KBM-7 (cell line): ENCODE measurements around the gene MIER2.
"Not testable (repeated sequence)": the region's sequence is repeated elsewhere in the genome, so short reads cannot be mapped to it uniquely, and the experiment has no call there.

Experiments used
- DNase-seq: peaks from one replicate; pipeline ENCODE4 v3.0.0-alpha.2; 2015
- in situ Hi-C: fragments of 300-500 bp; cut with MboI; formaldehyde crosslinking; loops from 2 replicates; pipeline ENCODE4 v1.14.3; 2020; ENCODE audit warnings: low sequenced_read_pairs, low pct_unique_long_range_greater_than_20kb, mixed read lengths

The MIER2 gene, protein sequence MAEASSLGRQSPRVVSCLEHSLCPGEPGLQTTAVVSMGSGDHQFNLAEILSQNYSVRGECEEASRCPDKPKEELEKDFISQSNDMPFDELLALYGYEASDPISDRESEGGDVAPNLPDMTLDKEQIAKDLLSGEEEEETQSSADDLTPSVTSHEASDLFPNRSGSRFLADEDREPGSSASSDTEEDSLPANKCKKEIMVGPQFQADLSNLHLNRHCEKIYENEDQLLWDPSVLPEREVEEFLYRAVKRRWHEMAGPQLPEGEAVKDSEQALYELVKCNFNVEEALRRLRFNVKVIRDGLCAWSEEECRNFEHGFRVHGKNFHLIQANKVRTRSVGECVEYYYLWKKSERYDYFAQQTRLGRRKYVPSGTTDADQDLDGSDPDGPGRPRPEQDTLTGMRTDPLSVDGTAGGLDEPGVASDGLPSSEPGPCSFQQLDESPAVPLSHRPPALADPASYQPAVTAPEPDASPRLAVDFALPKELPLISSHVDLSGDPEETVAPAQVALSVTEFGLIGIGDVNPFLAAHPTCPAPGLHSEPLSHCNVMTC

DNA sequence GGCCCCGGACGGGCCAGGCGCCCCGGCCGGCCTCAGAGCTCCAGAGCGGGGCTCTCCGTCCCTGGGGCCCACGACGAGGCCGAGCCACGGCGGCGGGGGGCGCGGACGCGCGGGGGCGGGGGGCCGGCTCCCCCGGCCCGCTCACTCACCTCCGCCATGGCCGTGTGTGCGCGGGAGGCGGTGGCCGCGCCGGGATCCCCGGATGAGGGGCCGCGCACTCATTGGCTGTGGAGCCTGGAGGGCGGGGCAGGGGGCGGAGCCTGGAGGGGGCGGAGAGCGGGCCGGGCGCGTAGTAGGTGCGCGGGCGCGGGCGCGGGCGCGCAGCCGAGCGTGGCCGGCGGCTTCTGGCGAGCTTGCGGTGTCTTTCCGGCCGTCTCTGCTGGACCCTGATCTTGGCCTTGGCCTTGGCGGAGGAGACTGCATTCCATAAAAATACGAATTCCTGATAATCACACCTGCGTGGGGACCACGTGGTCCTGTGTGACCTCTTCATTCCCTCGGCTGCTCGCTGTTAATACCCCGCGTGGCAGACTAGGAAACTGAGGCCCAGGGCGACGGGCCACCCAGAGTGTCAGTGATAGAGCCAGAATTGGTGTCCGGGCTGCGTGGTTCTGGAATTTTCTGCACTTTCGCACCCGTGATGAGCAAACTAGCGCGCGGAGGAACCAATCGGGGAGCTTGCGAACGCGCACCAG, at the start of gene MIER2:
MIER2 (minus strand) TSS at position 172 of the 695 bp plus-strand sequence; CDS start at position 158, 14 bp downstream.
- in situ Hi-C loops: no loop called here
- peak; percentile 45 for DNase-seq

DNA sequence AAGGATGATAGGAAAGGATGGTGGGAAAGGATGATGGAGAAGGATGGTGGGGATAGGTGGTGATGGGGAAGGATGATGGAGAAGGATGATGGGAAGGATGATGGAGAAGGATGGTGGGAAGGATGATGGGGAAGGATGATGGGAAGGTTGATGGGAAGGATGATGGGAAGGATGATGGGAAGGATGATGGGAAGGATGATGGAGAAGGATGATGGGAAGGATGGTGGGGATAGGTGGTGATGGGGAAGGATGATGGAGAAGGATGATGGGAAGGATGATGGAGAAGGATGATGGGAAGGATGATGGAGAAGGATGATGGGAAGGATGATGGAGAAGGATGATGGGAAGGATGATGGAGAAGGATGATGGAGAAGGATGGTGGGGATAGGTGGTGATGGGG, 49.0 kb upstream of the MIER2 start:
- in situ Hi-C loops, DNase-seq: not testable (repeated sequence)

DNA sequence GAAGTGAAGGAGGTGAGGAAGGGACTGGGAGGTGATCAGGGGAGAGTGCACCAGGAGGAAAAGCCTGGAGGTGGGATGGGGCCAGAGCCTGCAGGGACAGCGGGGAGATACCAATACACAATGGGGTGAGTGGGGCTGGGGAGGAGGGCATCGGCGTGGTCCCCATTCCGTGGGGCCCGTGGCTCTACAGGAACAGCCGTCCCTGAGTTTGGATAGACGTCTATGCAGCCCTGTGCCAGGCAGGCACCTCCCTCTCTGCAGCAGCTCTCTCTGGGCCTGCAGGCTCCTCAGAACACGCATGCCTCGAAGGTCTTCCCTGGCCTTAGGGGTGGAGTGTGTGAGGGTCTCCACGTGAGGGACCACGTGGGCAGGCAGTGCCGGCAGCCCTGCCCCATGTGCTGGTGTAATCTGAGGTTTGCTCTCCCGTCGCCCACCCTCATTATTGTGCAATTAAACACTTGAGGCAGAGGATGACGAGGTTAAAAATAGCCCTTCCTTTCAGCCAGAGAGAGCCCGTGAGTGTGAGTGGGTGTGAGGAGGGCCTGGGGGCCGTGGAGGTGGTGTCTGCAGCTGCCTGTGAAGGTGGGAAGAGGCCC, 47.9 kb upstream of the MIER2 start:
- in situ Hi-C loops: no loop called here
- no peak for DNase-seq

DNA sequence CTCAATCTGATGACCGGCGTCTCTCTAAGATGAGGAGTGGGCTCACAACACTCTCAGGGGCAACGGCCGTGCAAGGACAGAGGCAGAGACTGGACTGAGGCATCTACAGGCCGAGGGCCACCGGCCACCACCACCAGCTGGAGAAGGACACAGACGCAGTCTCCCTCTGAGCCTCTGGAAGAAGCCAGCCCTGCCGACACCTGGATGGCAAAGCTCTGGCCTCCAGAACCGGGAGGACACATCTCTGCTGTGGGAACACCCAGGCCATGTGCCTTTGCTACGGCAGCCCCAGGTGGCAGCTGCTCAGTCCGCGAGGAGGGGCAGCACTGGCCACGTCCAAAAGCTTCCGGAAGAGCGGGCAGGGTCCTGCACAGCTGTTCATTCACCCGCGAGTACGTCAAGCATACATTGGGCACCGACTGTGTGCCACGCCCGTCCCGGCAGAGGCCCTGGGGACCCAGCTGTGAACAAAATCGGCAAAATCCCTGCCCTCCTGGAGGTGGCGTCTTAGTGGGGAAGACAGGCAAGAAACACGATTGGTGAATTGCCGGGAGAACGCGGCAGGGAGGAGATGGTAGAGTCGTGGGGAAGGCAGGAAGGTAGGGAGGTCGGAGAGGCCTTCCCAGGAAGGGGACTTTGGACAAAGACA, 47.3 kb upstream of the MIER2 start:
- DNase-seq: no peak
- in situ Hi-C loops: no loop called here

DNA sequence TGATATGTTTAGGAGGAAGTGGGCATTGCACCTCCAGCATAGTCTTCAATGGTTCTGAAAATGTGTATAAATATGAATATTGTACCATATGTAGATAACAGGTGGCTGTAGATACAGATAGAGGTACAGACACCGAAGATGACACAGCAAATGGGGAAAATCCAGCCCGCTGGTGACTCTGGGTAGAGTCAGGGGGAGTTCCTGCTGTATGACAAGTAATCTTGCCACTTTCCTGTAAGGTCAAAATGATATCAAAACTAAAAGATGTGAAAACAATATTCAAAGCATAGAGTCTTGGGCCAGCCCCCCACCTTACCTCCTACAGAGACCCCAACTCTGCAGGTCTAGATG, 46.6 kb upstream of the MIER2 start:
- in situ Hi-C loops: no loop called here
- no peak for DNase-seq

DNA sequence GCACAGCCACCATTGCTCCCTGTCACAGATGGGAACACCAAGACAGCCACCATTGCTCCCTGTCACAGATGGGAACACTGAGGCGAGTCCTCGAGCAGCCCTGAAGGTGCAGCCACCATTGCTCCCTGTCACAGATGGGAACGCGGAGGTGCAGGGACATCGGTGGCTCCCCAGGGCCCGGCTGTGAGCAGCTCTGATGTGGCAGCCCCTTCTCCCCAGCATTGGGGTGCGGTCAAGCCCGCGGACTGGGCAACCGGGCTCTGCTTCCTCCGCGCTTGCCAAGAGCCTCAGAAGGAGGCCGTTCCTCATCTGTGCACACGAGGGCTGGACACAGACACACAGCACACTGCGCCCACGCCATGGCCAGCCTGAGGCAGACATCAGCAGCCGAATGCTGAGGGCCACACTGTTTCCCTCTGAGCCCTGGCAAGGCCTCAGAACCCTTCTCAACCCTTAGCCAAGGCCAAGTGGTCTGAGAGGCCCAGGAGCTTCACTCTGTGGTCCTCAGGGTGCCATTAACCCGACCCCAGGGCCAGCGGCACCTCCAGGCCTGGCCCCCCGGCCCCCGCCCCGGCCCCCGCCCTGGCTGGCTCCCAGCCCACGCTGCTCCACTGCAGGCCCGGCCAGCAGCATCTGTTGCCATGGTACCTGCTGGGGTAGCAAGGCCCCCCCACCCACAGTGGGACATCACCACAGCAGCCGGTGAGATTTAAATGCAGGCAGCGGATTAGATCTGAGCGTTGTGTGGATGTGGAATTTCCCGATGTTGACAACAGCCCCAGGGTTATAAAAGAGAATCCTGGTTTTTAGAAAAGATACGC, 46.0 kb upstream of the MIER2 start:
- in situ Hi-C loops: no loop called here
- DNase-seq: no peak

DNA sequence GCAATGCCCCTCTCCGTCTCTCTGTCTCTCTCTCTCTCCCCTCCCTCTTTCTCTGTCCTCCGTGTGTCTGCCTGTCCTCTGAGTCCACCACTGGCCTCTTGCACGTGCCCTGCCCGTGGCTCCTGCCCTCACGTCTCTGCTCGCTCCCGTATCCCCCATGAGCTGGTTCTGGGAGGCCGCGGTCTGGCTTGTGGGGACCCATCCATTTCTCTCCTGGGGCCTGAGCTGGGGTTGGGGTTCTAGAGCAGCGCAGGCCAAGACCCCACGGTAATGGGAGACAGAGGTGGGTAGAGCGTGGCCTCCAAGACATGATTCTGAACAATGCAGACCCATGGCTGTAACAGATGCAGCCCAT, 45.3 kb upstream of the MIER2 start:
- in situ Hi-C loops: no loop called here
- DNase-seq: no peak

DNA sequence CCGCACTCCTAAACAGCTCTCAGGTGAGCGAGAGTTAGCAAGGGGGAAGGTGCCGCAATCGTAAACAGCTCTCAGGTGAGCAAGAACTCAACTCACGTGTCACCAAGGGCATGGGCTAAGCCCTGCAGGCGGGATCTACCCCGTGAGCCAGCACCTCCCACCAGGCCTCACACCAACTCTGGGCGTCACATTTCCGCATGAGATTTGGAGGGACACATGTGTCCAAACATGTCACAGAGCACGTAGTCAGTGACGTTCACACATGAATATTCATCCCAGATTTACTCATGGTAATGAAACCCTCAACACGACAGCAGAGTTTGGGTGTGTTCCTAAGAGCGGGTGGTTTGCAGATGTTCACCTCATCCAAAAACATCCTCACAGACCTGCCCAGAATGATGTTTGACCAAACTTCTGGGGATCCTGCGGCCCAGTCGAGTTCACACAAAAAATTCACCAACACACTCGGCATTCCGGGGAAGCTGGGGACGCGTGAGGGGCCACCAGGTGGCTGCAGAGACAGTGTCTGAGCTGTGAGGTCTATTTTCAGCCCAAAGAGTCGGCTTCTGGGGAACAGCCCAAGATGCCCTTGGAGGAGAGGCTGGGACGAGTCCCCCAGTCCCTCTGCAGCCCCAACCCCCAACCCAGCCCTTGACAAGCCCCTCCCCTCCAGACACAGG, 44.8 kb upstream of the MIER2 start:
- DNase-seq: no peak
- in situ Hi-C loops: no loop called here

DNA sequence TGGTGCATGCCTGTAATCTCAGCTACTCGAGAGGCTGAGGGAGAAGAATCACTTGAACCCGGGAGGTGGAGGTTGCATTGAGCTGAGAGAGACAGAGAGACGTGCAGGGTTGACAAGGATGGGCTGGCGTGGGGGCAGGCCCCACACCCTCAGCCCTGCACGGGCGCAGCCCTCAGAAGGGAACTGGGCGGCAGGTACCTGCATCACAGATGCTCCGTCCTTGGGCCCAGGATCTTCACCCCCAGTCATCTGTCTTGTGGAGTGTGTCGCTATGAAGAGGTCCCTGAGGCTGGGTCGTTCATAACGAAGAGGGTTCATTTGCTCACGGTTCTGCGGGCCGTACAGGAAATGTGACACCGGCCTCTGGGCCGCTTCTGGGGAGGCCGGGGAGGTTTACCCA, 44.1 kb upstream of the MIER2 start:
- in situ Hi-C loops: no loop called here
- DNase-seq: no peak

DNA sequence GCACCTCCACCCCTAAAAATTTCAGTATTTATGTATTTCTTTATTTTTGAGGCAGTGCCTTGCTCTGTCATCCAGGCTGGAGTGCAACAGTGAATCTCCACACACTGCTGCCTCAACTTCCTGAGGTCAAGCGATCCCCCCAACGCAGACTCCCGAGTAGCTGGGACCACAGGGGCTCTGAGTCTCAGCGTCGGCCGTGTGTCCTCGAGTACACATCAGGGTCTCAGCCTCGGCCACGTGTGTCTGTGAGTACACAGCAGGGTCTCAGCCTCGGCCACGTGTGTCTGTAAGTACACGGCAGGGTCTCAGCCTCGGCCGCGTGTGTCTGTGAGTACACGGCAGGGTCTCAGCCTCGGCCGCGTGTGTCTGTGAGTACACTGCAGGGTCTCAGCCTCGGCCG, 43.2 kb upstream of the MIER2 start:
- in situ Hi-C loops: no loop called here
- no peak for DNase-seq

DNA sequence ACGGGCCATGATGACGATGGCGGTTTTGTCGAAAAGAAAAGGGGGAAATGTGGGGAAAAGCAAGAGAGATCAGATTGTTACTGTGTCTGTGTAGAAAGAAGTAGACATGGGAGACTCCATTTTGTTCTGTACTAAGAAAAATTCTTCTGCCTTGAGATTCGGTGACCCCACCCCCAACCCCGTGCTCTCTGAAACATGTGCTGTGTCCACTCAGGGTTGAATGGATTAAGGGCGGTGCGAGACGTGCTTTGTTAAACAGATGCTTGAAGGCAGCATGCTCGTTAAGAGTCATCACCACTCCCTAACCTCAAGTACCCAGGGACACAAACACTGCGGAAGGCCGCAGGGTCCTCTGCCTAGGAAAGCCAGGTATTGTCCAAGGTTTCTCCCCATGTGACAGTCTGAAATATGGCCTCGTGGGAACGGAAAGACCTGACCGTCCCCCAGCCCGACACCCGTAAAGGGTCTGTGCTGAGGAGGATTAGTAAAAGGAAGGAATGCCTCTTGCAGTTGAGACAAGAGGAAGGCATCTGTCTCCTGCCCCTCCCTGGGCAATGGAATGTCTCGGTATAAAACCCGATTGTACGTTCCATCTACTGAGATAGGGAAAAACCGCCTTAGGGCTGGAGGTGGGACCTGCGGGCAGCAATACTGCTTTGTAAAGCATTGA, 42.2 kb upstream of the MIER2 start:
- in situ Hi-C loops, DNase-seq: not testable (repeated sequence)

DNA sequence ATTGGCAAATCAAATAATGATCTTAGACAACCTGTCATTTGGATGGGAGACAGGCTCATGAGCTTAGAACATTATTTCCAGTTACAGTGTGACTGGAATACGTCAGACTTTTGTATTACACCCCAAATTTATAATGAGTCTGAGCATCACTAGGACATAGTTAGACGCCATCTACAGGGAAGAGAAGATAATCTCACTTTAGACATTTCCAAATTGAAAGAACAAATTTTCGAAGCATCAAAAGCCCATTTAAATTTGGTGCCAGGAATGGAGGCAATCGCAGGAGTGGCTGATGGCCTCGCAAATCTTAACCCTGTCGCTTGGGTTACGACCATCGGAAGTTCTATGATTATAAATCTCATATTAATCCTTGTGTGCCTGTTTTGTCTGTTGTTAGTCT, 41.6 kb upstream of the MIER2 start:
- in situ Hi-C loops, DNase-seq: not testable (repeated sequence)

DNA sequence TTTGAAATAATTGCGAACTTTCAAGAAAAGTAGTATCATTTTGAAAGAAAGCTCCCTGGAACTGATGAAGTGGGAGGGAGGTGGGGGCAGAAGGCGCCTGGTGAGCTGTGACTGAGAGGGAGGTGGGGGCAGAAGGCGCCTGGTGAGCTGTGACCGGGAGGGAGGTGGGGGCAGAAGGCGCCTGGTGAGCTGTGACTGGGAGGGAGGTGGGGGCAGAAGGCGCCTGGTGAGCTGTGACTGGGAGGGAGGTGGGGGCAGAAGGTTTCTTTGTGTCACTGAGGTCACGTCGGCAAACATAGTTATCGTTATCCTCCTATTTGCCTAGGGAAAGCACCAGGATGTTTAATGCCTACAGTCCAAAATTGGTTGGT, 40.2 kb upstream of the MIER2 start:
- in situ Hi-C loops: no loop called here

DNA sequence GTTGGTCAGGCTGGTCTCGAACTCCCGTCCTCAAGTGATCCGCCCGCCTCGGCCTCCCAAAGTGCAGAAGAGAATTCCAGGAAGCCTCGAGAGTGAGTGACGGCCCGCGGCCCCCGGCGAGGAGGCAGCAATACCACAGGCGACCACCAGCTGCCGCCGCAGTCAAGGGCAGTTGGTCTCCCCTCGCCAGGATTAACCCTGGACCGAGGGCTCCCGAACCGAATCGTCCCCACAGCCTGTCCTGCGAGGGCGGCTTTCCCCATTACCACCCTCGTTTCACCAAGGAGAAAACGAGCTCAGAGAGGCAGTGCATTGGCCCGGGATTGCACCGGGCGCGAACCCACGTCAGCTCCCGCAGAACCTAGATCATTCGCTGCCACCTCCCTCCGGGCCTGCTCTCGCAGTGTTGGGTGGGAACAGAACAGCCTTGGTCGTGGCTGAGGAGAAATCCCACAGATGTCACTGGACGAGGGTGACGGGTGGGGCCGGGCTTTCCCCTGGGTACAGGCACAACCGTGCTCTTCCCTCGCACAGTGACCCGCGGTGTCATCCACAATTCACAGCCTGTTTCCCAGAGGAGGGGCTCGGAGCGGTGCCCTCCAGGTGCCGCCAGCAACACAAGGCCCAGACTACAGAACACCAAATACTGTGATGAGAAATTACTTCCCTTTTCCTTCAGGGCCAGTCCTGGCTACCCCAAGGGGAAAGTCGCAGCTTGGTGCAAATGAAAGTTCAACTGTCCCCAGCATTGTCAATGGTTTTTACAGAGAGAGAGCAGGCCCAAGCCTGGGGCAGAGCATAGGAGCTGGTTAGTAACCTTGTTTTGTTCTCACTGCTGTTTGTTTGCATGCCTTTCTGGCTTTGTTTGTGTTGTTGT, 39.6 kb upstream of the MIER2 start:
- no peak for DNase-seq
- in situ Hi-C loops: no loop called here

More for the DNA sequence above, 40.2 kb upstream of the MIER2 start:
- no peak for DNase-seq

DNA sequence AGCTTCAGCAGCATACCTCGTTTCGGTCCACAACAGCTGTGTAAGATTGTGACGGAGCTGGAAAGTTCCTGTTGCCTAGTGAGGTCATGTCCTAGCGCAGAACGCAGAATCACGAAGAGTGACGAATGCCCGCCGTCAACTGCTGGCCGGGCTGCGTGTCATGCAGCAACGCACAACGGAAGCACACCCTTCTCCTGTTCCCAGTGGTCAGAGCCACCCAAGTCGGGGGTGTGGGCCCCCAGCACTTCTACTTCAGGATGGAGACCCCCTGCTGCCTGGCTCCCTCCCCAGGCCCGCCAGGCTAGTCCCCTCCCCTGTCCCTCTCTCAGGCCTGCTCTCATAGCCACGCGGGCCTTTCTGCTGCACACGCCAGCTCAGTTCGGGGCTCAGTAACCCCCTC, 38.4 kb upstream of the MIER2 start:
- no peak for DNase-seq
- in situ Hi-C loops: no loop called here

DNA sequence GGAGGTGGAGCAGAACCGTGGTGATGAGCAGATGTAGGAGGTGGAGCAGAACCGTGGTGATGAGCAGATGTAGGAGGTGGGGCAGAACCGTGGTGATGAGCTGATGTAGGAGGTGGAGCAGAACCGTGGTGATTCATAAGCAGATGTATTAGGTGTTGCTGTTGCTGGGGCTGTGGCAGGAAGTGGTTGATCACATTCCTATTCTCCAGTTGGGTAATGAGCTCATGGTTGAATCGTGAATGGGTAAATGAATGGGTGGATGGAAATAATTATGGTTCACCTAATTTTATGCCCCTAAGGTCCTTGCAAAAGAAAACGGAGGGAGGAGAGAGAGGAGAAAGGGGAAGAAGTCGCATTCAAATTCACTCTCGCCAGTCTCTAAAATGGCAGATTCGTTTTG, 38.0 kb upstream of the MIER2 start:
- in situ Hi-C loops: not testable (repeated sequence)
- DNase-seq: peak; percentile 11

DNA sequence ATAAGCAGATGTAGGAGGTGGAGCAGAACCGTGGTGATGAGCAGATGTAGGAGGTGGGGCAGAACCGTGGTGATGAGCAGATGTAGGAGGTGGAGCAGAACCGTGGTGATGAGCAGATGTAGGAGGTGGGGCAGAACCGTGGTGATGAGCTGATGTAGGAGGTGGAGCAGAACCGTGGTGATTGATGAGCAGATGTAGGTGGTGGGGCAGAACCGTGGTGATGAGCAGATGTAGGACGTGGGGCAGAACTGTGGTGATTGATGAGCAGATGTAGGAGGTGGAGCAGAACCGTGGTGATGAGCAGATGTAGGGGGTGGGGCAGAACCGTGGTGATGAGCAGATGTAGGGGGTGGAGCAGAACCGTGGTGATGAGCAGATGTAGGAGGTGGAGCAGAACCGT, 37.3 kb upstream of the MIER2 start:
- in situ Hi-C loops, DNase-seq: not testable (repeated sequence)
